ENCODE data around the gene TFRC. TPM values are rescaled to one million over a fixed set of nuclear protein-coding genes. Genes with fewer than 3 reads are reported as not detected.

Gene TFRC
- 81.3 to 98.2 TPM (median 87.2 TPM) in 5 replicates for total RNA-seq (2022; extraction: Qiagen RNA extraction)

DNA sequence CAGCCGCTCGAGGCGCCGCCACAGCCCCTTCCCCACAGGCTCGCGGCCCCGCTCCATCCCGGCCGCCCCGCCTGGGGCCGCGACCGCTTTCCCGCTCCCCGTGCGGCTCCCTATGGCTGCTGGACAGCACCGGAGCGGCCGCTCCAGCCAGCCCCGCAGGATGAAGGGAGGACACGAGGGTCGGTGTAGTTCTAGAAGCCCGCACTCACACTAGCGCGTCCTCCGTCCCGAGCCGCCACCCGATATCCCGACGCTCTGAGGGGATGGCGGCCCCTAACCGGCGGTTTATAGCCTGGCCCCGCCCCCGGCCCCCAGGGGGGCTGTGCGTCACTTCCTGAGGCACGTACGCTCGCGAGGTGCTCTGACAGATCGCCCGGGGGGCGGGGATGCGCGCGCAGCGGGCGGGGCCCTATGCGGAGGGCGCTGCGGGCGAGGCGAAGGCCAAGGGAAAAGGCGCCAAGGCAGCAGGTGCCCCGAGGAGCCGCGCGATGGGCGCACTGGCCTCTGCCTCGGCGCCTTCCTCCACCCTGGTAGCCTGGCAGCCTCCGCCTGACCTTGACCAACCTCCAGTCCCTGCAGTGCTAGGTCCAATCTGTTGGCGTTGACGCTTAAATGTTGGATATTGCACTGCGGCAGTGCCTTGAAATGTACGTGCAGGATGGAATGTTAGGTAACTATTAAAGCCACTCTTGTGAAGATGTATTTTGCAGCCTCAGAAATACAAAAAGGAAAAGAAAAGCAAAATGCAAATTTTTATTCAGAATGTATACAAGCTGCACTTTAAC, at the start of gene TFRC:
Gene TFRC, minus strand, starts transcription at position 257 of the 785 bp plus-strand sequence. CDS start 4,991 bp downstream, outside the sequence.

Other genes starting within 250 kb of the TFRC start
- gene TNK2, start 173.5 kb downstream of the TFRC start, total RNA-seq (2022; extraction: Qiagen RNA extraction) = 17.6 to 30.7 TPM (median 24.4 TPM) in 5 replicates
- 0.29 to 0.38 TPM (median 0.34 TPM) in 3 of 5 replicates, not detected in the others for gene ZDHHC19, start 129.3 kb upstream of the TFRC start, total RNA-seq (2022; extraction: Qiagen RNA extraction)
- not detected in 5 replicates for gene SLC51A, start 134.4 kb upstream of the TFRC start, total RNA-seq (2022; extraction: Qiagen RNA extraction)
- 29.3 to 35.0 TPM (median 33.1 TPM) in 5 replicates for gene PCYT1A, start 205.6 kb upstream of the TFRC start, total RNA-seq (2022; extraction: Qiagen RNA extraction)
- 21.1 to 27.5 TPM (median 23.6 TPM) in 5 replicates for gene DYNLT2B, start 236.2 kb upstream of the TFRC start, total RNA-seq (2022; extraction: Qiagen RNA extraction)